Adipocyte (in vitro differentiated cells): Measurements from ENCODE around the gene MED1.
"Not testable (repeated sequence)": the region's sequence is repeated elsewhere in the genome, so short reads cannot be mapped to it uniquely, and the experiment has no call there.

Experiments
- DNase-seq: peaks from one replicate; pipeline ENCODE4 v3.0.0-alpha.2; 2015; ENCODE audit warnings: low read depth
- H3K27me3 ChIP-seq: replicated peaks from 2 replicates; pipeline ENCODE4 v1.7.0; 2013; ENCODE audit warnings: mild to moderate bottlenecking, low read length, moderate library complexity; ENCODE audit not compliant: control insufficient read depth, insufficient read depth
- H3K36me3 ChIP-seq: 2 replicates; pipeline ENCODE4 v1.7.0; 2013; ENCODE audit warnings: low read length, mild to moderate bottlenecking, moderate library complexity; ENCODE audit not compliant: control insufficient read depth, insufficient read depth, severe bottlenecking
- H3K4me1 ChIP-seq: 2 replicates; pipeline ENCODE4 v1.7.0; 2013; ENCODE audit warnings: mild to moderate bottlenecking, low read length, moderate library complexity; ENCODE audit not compliant: control insufficient read depth, insufficient read depth
- H3K4me3 ChIP-seq: 2 replicates; pipeline ENCODE4 v1.7.0; 2013; ENCODE audit warnings: mild to moderate bottlenecking, low read length, moderate library complexity
- H3K9ac ChIP-seq: 2 replicates; pipeline ENCODE4 v1.7.0; 2013; ENCODE audit warnings: mild to moderate bottlenecking, low read length, moderate library complexity
- H3K9me3 ChIP-seq: 2 replicates; pipeline ENCODE4 v1.7.0; 2013; ENCODE audit warnings: mild to moderate bottlenecking, low read length, moderate library complexity; ENCODE audit not compliant: control insufficient read depth

MED1 gene

GRCh38 chr17:39393736-39394135 is 57.3 kb downstream of the MED1 start:
- Histone ChIP-seq H3K27me3 (no peaks in the 10 kb centered on the region), H3K9ac (no peak overlapping the region), H3K4me3 (no peak overlapping the region), H3K36me3 (no peaks in the 10 kb centered on the region), H3K4me1 (no peaks in the 10 kb centered on the region), H3K9me3 (no peaks in the 10 kb centered on the region)
- no peak for DNase-seq

DNA sequence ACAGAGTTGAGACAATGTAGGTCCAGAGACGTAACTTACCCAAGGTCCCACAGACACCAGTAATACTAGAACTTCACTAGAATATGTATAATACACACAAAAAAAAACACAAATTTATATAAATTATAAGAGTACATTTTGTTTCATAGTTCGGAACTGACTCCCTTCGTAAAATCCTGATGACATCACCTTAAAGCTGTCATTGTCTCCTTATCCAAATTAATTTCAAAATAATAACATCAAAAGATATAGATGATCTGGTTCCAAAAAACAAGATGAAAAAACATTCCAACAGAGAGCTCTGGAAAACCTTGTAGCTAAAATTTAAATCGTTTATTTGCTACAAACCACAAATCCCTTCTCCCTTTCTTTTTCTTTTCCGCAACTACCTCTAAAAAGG is 59.6 kb downstream of the MED1 start:
- Histone ChIP-seq H3K36me3 (no peaks in the 10 kb centered on the region), H3K9ac (no peak overlapping the region), H3K4me3 (no peak overlapping the region), H3K27me3 (no peaks in the 10 kb centered on the region), H3K4me1 (no peaks in the 10 kb centered on the region), H3K9me3 (no peaks in the 10 kb centered on the region)
- DNase-seq = no peak

DNA sequence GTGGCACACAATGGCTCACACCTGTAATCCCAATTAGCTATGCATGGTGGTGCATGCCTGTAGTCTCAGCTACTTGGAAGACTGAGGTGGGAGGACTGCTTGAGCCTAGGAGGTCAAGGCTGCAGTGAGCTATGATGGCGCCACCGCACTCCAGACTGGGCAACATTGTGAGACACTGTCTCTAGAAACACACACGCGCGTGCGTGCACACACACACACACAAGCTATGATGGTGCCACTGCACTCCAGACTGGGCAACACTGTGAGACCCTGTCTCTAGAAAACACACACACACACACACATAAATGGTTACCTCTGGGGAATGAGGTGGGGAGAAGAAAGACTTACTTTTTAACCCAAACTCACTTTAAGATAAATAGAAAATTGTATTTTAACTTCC is 66.0 kb downstream of the MED1 start:
- DNase-seq = no peak

GRCh38 chr17:39380144-39380543 is 70.9 kb downstream of the MED1 start:
- H3K4me3 ChIP-seq = no peak overlapping the region
- DNase-seq = no peak
- H3K9ac ChIP-seq = no peak overlapping the region

More for the DNA sequence above, 66.0 kb downstream of the MED1 start:
- no peak overlapping the region for H3K4me3 ChIP-seq
- no peaks in the 10 kb centered on the region for H3K27me3 ChIP-seq
- no peaks in the 10 kb centered on the region for H3K4me1 ChIP-seq
- no peaks in the 10 kb centered on the region for H3K36me3 ChIP-seq
- no peak overlapping the region for H3K9ac ChIP-seq
- no peaks in the 10 kb centered on the region for H3K9me3 ChIP-seq

GRCh38 chr17:39376434-39376833 is 74.6 kb downstream of the MED1 start:
- Histone ChIP-seq H3K36me3 (no peaks in the 10 kb centered on the region), H3K27me3 (no peaks in the 10 kb centered on the region), H3K9ac (no peak overlapping the region)

More at GRCh38 chr17:39380144-39380543, 70.9 kb downstream of the MED1 start:
- Histone ChIP-seq H3K9me3 (no peaks in the 10 kb centered on the region), H3K36me3 (no peaks in the 10 kb centered on the region), H3K4me1 (no peaks in the 10 kb centered on the region), H3K27me3 (no peaks in the 10 kb centered on the region)

DNA sequence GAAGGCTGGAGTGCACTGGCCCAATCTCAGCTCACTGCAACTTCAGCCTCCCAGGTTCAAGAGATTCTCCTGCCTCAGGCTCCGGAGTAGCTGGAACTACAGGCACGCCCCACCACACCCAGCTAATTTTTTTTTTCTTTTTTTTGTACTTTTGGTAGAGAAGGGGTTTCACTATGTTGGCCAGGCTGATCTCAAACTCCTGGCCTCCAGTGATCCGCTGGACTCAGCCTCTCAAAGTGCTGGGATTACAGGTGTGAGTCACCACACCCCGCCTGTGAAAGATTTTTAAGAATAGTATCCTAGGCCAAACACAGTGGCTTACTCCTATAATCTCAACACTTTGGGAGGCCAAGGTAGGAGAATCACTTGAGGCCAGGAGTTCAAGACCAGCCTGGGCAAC is 83.3 kb downstream of the MED1 start:
- not testable (repeated sequence) for H3K4me3 ChIP-seq, H3K36me3 ChIP-seq, DNase-seq, H3K9me3 ChIP-seq, H3K27me3 ChIP-seq, H3K9ac ChIP-seq
- peaks cover 20% of the 10 kb centered on the region for H3K4me1 ChIP-seq

More at GRCh38 chr17:39376434-39376833, 74.6 kb downstream of the MED1 start:
- H3K4me1 ChIP-seq = no peaks in the 10 kb centered on the region
- no peak for DNase-seq
- no peaks in the 10 kb centered on the region for H3K9me3 ChIP-seq
- H3K4me3 ChIP-seq = no peak overlapping the region

- peak overlapping the region; percentile 58 for H3K4me3 ChIP-seq
- peak overlapping the region; percentile 16 for H3K9ac ChIP-seq
- no peak for DNase-seq
- H3K4me1 ChIP-seq = peaks cover 20% of the 10 kb centered on the region
- H3K27me3 ChIP-seq = no peaks in the 10 kb centered on the region
- H3K9me3 ChIP-seq = no peaks in the 10 kb centered on the region
- no peaks in the 10 kb centered on the region for H3K36me3 ChIP-seq
Observed at GRCh38 chr17:39365872-39366271, 85.2 kb downstream of the MED1 start.

DNA sequence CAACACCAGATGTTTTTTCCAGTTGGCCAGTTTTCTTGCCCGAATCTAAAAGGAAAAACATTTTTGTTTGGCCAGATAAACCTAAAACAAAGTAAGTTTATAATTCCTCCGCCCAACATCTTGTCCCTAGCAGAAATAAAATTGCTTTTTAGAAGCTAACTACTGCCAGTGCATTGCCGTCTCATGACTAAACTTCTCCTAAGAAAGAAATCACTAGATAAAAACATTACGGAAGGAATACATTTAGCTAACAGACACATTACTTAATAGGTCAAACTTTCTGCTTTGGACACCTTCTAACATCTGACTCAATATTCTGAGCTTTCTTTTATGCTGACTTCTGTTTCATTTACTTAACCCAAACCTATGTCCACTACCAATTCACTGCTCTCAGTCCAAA is 85.8 kb downstream of the MED1 start:
- H3K36me3 ChIP-seq = no peaks in the 10 kb centered on the region
- H3K27me3 ChIP-seq = no peaks in the 10 kb centered on the region
- peak overlapping the region; percentile 16 for H3K9ac ChIP-seq
- peaks cover 25% of the 10 kb centered on the region for H3K4me1 ChIP-seq
- peak; percentile 79 for DNase-seq
- peak overlapping the region; percentile 58 for H3K4me3 ChIP-seq
- no peaks in the 10 kb centered on the region for H3K9me3 ChIP-seq

DNA sequence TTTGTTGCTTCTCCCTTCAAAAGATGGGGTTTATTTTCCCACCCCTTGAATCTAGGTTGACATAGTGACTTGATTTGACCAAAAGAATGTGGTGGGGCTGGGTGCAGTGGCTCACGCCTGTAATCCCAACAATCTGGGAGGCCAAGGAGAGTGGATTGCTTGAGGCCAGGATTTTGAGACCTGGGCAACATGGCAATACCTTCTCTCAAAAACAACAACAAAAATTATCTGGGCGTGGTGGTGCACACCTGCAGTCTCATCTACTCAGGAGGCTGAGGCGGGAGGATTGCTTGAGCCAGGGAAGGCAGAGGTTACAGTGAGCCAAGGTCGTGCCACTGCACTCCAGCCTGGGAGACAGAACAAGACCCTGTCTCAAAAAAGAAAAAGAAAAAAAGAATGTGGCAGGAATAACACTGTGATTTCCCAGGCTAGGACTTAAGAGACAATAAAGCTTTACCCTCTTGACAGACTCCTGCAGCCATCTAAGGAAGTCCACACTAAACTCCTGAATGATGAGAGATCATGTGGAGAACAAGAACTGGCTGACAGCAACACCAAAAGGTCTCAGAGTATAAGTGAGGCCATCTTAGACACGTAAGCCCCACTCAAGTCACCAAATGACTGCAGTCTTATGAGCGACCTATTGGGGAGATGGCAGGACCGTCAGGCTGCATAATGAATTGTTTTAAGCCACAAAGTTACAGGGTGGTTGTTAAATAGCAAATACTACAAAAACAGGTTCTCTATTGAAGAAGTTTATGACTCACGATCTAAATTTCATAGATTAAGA is 86.6 kb downstream of the MED1 start:
- no peaks in the 10 kb centered on the region for H3K9me3 ChIP-seq
- peak; percentile 7 for DNase-seq

DNA sequence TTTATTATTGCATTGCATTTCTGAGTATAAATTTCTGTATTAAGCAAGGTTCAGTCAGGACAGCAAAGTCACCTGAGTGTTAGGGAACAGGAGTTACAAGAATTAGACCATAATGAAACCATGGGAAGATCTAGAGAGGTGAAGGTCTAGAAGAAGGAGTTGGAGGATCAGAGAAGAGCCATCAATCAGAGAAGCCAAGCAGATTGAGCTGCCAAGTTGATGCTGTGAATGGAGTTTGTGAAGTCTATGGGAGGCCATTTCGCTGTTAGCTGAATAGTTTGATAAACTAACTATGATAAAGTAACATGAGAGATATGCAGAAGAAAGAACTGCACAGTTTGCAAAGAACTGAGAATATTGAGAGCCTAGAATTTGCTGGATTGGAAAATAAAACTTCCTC is 90.0 kb downstream of the MED1 start:
- Histone ChIP-seq H3K4me1 (peaks cover 25% of the 10 kb centered on the region), H3K27me3 (no peaks in the 10 kb centered on the region), H3K4me3 (no peak overlapping the region)

More for the DNA sequence above, 86.6 kb downstream of the MED1 start:
- Histone ChIP-seq H3K36me3 (no peaks in the 10 kb centered on the region), H3K4me3 (peak overlapping the region; percentile 58), H3K27me3 (no peaks in the 10 kb centered on the region), H3K4me1 (peaks cover 25% of the 10 kb centered on the region), H3K9ac (peak overlapping the region; percentile 16)

GRCh38 chr17:39360537-39360936 is 90.5 kb downstream of the MED1 start:
- Histone ChIP-seq H3K4me1 (peaks cover 19% of the 10 kb centered on the region), H3K9me3 (no peaks in the 10 kb centered on the region), H3K4me3 (no peak overlapping the region), H3K36me3 (no peaks in the 10 kb centered on the region), H3K27me3 (no peaks in the 10 kb centered on the region), H3K9ac (no peak overlapping the region)
- no peak for DNase-seq

More for the DNA sequence above, 90.0 kb downstream of the MED1 start:
- Histone ChIP-seq H3K9me3 (no peaks in the 10 kb centered on the region), H3K9ac (no peak overlapping the region), H3K36me3 (no peaks in the 10 kb centered on the region)
- DNase-seq = no peak

DNA sequence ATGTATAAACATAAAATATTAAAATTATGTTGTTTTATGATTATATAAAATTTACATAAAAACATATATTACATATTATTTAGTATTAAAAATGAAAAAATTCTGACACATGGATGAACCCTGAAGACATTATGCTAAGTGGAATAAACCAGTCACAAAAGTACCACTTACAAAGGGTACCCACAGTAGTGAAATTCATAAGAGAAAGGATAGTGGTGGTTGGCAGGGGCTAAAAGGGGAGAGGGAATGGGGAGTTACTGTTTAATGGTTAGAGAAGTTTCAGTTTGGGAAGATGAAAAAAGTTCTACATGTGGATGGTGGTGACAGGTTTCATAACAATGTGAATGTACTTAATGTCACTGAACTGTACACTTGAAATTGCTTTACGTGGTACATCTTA is 91.1 kb downstream of the MED1 start:
- no peak for DNase-seq
- H3K27me3 ChIP-seq = no peaks in the 10 kb centered on the region
- H3K4me1 ChIP-seq = peaks cover 14% of the 10 kb centered on the region
- no peaks in the 10 kb centered on the region for H3K9me3 ChIP-seq
- H3K4me3 ChIP-seq = no peak overlapping the region
- no peaks in the 10 kb centered on the region for H3K36me3 ChIP-seq
- no peak overlapping the region for H3K9ac ChIP-seq
